G401 (cell line): ENCODE results near the gene ZACN. TPM values are rescaled to one million over a fixed set of nuclear protein-coding genes. Genes with fewer than 3 reads are reported as not detected.

Source experiments
- DNase-seq: peaks from one replicate; pipeline ENCODE4 v3.0.0-alpha.2; 2015; ENCODE audit warnings: low spot score
- in situ Hi-C: cut with HindIII; loops from 2 replicates; pipeline ENCODE4 v1.10.0; 2016; ENCODE audit warnings: low sequenced_read_pairs, mixed read lengths
- total RNA-seq: library from RNA; depleted of rRNA; stranded (reverse); fragments of >200 nt; shearing (Covaris generic); gene quantifications from 2 replicates; pipeline ENCODE4 v1.2.3, GENCODE V29; 2014

ZACN gene
- total RNA-seq, 1 experiment from 2014 or later: not detected

- in situ Hi-C loops: no loop called here
- DNase-seq: no peak
Observed at GRCh38 chr17:76091526-76092286, 12.7 kb downstream of the ZACN start.

DNA sequence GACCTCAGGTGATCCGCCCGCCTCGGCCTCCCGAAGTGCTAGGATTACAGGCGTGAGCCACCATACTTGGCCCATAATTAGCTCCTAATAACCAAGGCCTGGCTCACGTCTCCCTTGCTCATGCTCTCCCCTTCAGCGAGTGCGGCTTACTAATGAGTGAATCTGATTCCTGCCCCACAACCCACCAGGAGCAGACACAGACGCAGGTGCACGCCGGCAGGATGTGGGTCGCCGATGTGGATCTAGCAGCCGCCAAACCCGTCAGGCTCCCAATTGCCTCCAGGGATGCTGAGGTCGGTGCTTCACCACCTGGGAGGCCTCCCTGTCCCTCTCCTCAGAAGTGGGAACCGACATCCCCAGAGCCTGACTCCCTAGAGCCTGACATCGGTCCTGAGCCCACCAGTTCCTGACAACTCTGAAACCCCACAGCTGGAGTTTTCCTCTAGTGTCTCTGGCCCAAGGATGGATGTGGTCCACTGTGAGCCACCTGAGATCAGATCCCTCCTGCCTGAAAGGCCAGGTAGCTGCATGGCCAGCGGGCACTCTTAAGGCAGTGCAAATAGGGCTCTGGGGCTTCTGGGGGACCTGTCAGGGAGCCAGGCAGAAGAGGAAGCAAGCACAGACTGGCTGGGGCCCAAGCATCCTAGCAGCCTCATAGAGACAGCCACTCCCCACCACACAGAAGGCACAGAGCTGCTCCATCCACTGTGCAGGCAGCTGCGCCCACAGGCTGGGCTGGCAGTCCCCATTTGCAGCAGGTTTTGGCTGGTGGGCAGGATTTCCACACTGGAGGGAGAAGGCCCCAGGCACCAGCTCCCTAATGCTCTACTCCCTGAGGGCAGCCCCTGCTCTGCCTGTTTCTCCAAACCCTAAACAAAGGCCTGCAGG is 13.8 kb downstream of the ZACN start:
- in situ Hi-C loops: no loop called here
- DNase-seq: no peak

- in situ Hi-C loops: no loop called here
- no peak for DNase-seq
Observed at GRCh38 chr17:76094046-76094445, 15.1 kb downstream of the ZACN start.

- in situ Hi-C loops: no loop called here
- no peak for DNase-seq
Observed at GRCh38 chr17:76095943-76096342, 17.0 kb downstream of the ZACN start.

DNA sequence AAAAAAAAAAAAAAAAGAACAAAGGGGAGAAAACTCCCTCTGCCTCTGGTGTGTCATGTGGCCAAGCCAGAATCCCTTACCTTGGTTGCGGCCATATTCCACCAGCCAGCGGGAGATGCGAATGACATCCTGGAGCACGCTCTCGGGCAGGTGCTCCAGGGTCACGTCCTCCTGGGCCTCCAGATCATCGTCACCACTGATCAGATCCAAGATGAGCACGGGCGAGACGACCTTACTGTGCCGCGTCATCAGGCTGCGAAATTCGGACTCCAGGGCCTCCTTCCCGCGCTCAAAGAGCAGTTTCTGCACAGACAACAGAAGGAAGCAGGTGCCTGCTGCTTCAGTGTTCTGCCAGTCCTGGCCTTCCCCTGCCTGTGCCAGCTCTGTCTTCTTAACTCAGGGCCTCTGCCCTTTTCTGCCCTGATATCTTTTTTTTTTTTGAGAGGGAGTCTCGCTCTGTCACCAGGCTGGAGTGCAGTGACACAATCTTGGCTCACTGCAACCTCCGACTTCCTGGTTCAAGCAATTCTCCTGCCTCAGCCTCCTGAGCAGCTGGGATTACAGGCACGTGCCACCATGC is 18.8 kb downstream of the ZACN start:
- DNase-seq: no peak
- in situ Hi-C loops: no loop called here

- DNase-seq: peak; percentile 23
- in situ Hi-C loops: no loop called here
Observed at GRCh38 chr17:76102944-76103273, 23.9 kb downstream of the ZACN start.

DNA sequence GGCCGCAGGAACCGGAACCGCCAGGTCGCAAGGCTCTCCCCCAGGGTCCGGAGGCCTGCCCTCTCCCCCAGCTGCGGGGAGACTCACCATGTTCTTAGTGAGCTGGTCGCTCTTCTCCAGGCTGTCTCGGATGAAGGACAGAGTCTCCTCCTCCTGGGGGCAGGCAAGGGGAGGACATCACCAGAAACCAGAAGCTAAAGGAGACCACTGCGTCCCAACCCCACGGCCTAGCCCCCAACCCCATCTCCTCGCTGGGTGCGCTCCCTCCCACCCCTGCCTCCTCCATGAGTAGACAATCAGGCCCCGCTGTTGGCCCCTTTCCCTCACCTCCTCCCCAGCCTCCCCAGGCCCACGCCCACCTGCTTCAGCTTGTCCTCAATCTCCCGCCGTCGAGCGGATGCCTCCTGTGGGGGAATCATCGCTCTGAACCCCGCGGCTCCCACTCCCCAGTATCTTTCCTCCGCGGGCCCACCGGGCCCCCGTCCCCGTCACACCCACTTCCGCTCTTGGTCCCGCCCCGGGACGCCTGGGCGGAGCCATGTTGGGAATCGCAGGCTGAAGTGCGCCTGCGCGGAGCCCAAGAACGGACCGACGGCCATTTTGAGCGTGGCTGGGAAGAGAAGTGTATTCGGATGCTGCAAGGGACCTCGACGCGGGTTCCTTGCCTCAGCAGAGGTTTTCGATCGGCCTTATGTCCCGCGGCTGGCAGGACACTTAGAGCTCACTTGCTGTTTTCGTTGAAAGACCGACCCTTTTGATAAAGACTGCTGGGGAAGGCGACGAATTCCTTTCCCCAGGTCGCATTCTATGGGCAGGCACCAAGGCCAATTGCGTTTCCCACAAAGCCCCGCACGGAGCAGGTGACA is 24.5 kb downstream of the ZACN start, which contains the start of gene EXOC7:
Gene EXOC7 (minus strand): TSS at position 514 of the 866 bp plus-strand sequence. CDS start 95 bp downstream, at position 419.
- DNase-seq: peak; percentile 92
- in situ Hi-C loops: no loop called here

DNA sequence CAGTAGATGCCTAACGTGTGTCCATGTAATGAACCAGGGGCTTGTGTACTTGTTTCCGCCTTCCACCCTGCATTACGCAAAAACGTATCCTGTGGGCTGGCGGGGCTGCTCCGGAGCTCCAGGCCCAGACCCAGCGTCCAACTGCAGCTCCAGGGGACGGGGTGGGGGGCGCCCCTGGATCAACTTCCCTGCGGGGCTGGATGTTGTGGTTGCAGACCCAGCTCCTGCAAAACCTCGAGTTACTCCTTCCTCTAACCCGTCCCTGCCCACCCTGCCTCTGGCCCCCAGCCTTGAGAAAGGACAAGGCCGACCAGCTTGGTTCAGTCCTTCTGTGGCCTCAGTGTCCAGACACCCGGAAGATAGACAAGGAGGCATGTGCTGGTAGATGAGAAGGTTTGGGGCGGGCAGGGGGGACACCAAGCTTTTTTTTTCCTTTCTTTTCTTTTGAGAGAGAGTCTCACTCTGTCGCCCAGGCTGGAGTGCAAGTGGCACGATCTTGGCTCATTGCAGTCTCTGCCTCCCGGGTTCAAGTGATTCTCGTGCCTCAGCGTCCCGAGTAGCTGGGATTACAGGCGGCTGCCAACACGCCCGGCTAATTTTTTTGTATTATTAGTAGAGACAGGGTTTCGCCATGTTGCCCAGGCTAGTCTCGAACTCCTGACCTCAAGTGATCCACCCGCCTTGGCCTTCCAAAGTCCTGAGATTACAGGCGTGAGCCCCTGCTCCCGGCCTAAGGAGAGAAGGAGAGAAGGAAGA is 25.3 kb downstream of the ZACN start:
- DNase-seq: no peak
- in situ Hi-C loops: no loop called here

- in situ Hi-C loops: no loop called here
- DNase-seq: no peak
Observed at GRCh38 chr17:76104896-76105231, 25.9 kb downstream of the ZACN start.

DNA sequence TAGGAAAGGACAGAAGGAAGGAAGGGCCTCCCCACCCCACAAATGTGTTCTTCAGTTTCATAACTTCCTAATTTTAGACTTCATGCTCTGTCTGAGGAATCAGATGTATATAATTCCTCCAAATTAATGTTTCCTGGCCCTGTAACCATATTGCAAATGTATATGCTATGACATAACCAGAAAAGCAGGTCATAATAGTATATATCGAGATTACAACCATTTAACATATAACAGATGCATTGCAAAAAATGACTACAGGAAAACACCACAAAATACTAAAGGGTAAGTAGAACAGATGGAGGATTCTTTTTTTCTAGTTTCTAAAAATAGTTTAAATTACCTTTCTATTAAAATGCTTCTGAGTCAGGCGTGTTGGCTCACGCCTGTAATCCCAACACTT is 27.7 kb downstream of the ZACN start:
- in situ Hi-C loops: no loop called here
- peak; percentile 27 for DNase-seq

- in situ Hi-C loops: no loop called here
- no peak for DNase-seq
Observed at GRCh38 chr17:76107509-76107908, 28.5 kb downstream of the ZACN start.

DNA sequence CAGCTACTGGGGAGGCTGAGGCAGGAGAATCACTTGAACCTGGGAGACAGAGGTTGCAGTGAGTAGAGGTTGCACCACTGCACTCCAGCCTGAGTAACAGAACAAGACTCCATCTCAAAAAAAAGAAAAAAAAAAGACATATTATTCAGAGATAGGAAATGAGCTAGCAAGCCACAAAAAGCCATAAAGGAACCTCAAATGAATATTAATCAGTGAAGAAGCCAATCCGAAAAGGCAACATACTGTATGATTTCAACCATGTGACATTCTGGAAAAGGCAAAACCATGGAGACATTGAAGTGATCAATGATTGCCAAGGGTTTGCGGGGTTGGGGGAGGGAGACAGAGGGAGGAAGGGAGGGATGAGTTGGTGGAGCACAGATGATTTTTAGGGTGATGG is 33.0 kb downstream of the ZACN start:
- no peak for DNase-seq
- in situ Hi-C loops: no loop called here

- in situ Hi-C loops: no loop called here
Observed at GRCh38 chr17:76115138-76115754, 36.3 kb downstream of the ZACN start.

GRCh38 chr17:76119409-76120371 is 40.7 kb downstream of the ZACN start:
- DNase-seq: no peak
- in situ Hi-C loops: no loop called here

More at GRCh38 chr17:76115138-76115754, 36.3 kb downstream of the ZACN start:
- no peak for DNase-seq

DNA sequence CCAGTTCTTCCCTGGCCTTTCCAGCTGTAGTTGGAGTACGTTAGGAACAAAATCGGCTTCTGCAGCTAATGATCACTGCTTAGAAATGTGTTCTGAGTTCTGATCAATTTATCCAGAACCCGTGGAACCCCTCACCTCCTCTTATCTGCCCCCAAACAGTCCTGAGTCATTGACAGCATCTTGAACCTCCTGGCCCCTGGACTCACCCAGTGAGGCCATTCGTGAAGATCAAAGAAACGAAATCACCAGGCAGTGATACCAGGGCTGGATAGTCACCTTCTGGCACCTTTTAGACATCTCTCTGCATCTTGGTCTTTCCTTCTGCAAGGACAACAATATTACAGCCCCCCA is 41.7 kb downstream of the ZACN start:
- in situ Hi-C loops: no loop called here
- DNase-seq: no peak

GRCh38 chr17:76121932-76122430 is 43.0 kb downstream of the ZACN start:
- DNase-seq: no peak
- in situ Hi-C loops: no loop called here
